ENCODE measurements around the gene PTPRN2. TPM values are rescaled to one million over a fixed set of nuclear protein-coding genes. Genes with fewer than 3 reads are reported as not detected.

PTPRN2 gene
- total RNA-seq, 1 donor = 0.09 TPM

DNA sequence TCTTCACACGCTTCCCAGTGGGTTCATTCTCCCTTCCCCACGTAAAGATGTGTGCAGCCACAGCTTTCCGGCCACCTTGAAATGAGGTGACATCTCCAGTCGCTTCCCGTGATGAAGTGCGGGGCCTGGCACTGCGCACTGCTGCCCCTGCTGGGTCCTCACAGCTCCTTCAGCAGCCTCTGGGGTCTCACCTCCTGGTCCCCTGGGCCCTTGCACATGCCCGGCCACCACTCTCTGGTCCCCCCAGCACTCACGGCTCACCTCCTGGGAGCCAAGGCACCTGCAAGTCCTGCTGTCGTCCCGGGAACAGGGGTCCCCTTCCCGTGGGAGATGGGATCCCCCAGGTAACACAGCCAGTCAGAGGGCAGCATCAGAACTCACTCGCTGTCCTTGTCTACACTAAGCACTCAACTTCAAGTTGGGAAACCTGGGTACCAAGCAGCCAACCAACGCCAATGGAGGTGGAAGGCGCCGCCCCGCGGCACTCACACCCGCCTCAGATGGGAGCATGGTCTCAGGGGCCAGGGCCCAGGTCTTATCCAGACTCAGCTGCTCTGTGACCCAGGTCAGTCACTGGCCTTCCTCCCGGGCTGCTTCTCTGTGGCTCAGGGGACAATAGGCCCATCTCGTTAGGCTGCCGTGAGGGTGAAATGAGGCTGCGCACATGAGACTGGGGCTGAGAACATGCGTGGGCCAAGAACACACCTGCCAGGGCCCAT, 176.2 kb downstream of the PTPRN2 start:
- DNase-seq (ENCODE audit: low read depth) = no peak
- TF ChIP-seq, protein P1, sequence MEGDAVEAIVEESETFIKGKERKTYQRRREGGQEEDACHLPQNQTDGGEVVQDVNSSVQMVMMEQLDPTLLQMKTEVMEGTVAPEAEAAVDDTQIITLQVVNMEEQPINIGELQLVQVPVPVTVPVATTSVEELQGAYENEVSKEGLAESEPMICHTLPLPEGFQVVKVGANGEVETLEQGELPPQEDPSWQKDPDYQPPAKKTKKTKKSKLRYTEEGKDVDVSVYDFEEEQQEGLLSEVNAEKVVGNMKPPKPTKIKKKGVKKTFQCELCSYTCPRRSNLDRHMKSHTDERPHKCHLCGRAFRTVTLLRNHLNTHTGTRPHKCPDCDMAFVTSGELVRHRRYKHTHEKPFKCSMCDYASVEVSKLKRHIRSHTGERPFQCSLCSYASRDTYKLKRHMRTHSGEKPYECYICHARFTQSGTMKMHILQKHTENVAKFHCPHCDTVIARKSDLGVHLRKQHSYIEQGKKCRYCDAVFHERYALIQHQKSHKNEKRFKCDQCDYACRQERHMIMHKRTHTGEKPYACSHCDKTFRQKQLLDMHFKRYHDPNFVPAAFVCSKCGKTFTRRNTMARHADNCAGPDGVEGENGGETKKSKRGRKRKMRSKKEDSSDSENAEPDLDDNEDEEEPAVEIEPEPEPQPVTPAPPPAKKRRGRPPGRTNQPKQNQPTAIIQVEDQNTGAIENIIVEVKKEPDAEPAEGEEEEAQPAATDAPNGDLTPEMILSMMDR (IDR thresholded peaks at IDR 0.05; ENCODE audit: insufficient read depth, low read length) = no peak
- H3K4me3 ChIP-seq (ENCODE audit: low read depth, low read length) = no peak overlapping the region

DNA sequence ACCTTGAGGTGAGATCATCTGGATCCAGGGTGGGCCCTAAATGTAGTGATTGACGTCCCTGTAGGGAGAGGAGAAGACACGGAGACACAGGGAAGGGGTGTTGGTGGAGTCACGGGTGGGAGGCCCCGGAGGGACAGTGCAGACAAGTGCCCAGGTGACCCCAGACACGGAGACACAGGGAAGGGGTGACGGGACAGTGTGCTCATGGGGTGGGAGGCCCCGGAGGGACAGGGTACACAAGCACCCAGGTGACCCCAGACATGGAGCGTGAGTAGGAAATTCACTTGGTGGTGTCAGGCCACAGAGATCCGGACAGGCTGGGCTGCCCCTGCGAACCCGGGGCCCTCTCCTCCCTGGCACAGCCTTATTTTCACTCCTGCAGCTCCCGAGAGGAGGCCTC, 176.9 kb downstream of the PTPRN2 start:
- no peak overlapping the region for H3K4me3 ChIP-seq (ENCODE audit: low read depth, low read length)
- TF ChIP-seq, protein P1 (IDR thresholded peaks at IDR 0.05; ENCODE audit: insufficient read depth, low read length) = no peak
- no peak for DNase-seq (ENCODE audit: low read depth)

DNA sequence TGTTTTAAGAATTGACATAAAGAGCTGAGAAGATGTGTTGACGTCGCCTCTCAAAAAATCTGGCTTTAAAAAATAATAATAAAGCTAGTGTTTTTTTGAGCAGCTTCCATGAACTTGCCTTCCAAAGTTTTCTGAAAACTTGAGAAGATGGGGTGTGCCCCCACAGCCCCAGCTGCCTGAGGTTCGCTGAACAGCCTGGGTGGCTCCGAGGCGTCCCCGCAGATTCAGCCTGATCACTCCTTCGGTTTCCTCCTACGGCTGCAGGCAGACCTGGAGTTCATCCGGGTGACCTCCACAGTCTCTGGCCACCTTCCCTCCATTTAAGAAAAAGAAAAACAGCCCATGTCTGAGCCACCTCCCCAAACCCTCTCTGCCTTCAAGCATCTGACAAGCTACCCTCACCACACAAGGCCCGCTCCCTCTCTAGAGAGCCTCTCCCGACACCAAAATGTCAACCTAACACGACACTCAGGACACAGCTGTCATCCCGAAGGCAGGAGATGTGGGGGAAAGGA, 177.8 kb downstream of the PTPRN2 start:
- DNase-seq (ENCODE audit: low read depth) = no peak
- TF ChIP-seq, protein P1 (IDR thresholded peaks at IDR 0.05; ENCODE audit: insufficient read depth, low read length) = no peak
- H3K4me3 ChIP-seq (ENCODE audit: low read depth, low read length) = no peak overlapping the region

DNA sequence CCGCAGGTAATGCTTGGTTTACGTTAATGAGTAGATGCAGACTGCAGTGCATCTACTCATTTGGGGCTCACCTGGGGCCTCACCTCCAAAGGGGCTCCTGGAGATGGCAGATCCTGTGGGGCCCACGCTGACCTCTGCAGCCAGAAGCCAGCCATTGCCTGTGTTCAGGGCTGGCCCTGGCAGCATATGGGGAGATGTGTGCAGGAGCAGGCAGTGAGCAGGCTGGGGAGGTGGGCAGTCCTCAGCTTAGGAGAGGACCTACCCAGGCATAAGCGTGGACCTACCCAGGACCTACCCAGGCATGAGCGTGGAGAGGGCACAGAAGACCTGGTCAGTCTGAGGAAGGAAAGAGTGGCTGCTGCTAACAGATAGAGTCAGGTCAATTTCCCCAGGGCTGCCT, 178.5 kb downstream of the PTPRN2 start:
- H3K4me3 ChIP-seq (ENCODE audit: low read depth, low read length) = no peak overlapping the region
- no peak for DNase-seq (ENCODE audit: low read depth)
- TF ChIP-seq, protein P1 (IDR thresholded peaks at IDR 0.05; ENCODE audit: insufficient read depth, low read length) = no peak

DNA sequence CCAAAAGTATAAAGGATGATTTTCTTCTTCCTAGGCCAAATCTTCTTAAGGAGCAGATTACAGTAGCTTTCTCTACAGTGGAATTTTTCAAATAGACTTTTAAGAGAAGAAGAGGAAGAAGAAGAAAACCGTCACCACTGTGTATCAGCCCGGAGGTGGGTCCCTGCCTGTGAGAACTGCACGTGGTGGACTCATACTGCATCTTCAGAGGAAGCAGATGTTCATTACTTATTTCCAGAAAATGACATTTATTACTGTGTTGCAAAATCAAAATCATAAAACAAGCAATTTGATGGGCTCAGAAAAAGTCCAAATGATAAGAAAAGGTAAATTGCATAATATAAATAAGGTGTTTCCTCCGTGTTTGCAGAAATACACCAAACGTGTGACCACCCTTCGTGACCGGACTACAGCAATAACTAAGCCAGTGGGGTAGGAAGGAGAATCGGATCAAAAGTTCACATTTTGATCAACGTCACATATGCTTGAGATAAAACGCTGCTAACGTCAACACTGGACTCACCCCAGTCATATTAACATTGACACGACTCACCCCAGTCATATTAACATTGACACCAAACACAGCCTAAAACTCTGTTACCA, 179.2 kb downstream of the PTPRN2 start:
- TF ChIP-seq, protein P1 (IDR thresholded peaks at IDR 0.05; ENCODE audit: insufficient read depth, low read length) = no peak
- no peak for DNase-seq (ENCODE audit: low read depth)
- H3K4me3 ChIP-seq (ENCODE audit: low read depth, low read length) = no peak overlapping the region

DNA sequence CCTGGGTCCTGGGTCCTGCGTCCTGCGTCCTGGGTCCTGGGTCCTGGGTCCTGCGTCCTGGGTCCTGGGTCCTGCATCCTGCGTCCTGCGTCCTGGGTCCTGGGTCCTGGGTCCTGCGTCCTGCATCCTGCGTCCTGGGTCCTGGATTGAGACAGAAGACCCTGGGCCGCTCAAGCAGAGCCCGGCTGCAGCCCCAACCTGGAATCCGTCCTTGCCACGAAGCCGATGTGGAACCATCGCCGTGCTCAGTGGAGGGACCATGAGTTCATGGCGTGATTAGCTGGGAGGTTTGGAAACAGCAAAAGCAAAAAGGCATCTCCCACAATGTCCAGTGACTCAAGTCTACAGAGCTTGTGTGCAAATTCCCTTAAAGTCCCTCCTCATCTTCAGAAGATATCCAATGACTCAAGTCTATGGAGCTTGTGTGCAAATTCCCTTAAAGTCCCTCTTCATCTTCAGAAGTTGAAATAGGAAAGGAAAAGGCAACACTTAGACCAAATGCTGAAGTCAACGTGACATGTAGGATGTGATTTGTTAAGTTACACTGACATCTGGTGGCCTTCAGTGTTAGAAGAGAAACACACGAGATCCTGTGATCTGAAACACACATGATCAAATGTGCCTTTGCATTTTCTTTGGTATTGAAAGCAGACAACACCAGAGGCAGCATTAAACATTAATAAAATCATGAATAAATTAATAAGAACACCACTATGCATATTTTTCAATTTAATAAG, 179.9 kb downstream of the PTPRN2 start:
- no peak for DNase-seq (ENCODE audit: low read depth)
- H3K4me3 ChIP-seq (ENCODE audit: low read depth, low read length) = no peak overlapping the region
- TF ChIP-seq, protein P1 (IDR thresholded peaks at IDR 0.05; ENCODE audit: insufficient read depth, low read length) = no peak

All from fibroblast of the aortic adventitia (primary cell).